Pericardium fibroblast (primary cell): ENCODE data around the gene SDR9C7. TPM values are rescaled to one million over a fixed set of nuclear protein-coding genes. Genes with fewer than 3 reads are reported as not detected.

ENCODE experiments used
- total RNA-seq: library from RNA; depleted of rRNA; stranded (reverse); fragments of >200 nt; gene quantifications from 2 replicates; pipeline ENCODE4 v1.2.3, GENCODE V29; 2015

SDR9C7 gene
- not detected in 2 replicates for total RNA-seq

GRCh38 chr12:56933826-56934625, at the start of gene SDR9C7:
Gene SDR9C7 (minus strand): TSS chr12:56934408. CDS start chr12:56934261, 147 bp downstream.

GRCh38 chr12:56957229-56958052, 23.2 kb upstream of the SDR9C7 start, which contains the start of gene RDH16:
Gene RDH16 (minus strand): TSS chr12:56957608. CDS start chr12:56957462, 146 bp downstream.

Other genes starting within 250 kb of the SDR9C7 start
- gene PTGES3, start 246.1 kb downstream of the SDR9C7 start, total RNA-seq = 43.8 and 52.3 TPM in 2 replicates
- 1,349 and 1,953 TPM in 2 replicates for gene NACA, start 209.1 kb downstream of the SDR9C7 start, total RNA-seq
- 2.5 and 3.4 TPM in 2 replicates for gene PRIM1, start 182.1 kb downstream of the SDR9C7 start, total RNA-seq
- 0.43 and 0.47 TPM in 2 replicates for gene HSD17B6, start 171.1 kb downstream of the SDR9C7 start, total RNA-seq
- not detected in 2 replicates for gene RDH16, start 23.2 kb upstream of the SDR9C7 start, total RNA-seq
- gene ZBTB39, start 72.1 kb upstream of the SDR9C7 start, total RNA-seq = 3.1 and 3.4 TPM in 2 replicates
- gene TAC3, start 82.1 kb upstream of the SDR9C7 start, total RNA-seq = not detected in 2 replicates
- not detected in 2 replicates for gene MYO1A, start 115.7 kb upstream of the SDR9C7 start, total RNA-seq
- 2.6 and 4.4 TPM in 2 replicates for gene NEMP1, start 144.4 kb upstream of the SDR9C7 start, total RNA-seq
- 51.7 and 61.9 TPM in 2 replicates for gene NAB2, start 154.7 kb upstream of the SDR9C7 start, total RNA-seq
- gene STAT6, start 177.0 kb upstream of the SDR9C7 start, total RNA-seq = 85.1 and 89.0 TPM in 2 replicates
- gene LRP1, start 194.1 kb upstream of the SDR9C7 start, total RNA-seq = 323 and 558 TPM in 2 replicates
- not detected in 2 replicates for gene LRP1-AS, start 213.2 kb upstream of the SDR9C7 start, total RNA-seq